Keratinocyte (primary cell): ENCODE results near the gene CPTP.

Experiments used
- EZH2 ChIP-seq: IDR thresholded peaks from one replicate; pipeline ENCODE4 v1.6.1; 2012; ENCODE audit warnings: inconsistent platforms, mild to moderate bottlenecking, low read length, moderate library complexity
- TF ChIP-seq, protein P1 (sequence below), 3 experiments: IDR thresholded peaks in 1 of 3; conservative IDR thresholded peaks in 1 of 3; optimal IDR thresholded peaks in 1 of 3; 2 replicates in 2 of 3; 3 replicates in 1 of 3; pipeline versions ENCODE3 to v1.5.1; 2011; ENCODE audit warnings: low read length in 3 of 3, mild to moderate bottlenecking in 3 of 3, moderate library complexity in 2 of 3, control low read depth in 1 of 3, inconsistent platforms in 1 of 3; ENCODE audit not compliant: insufficient read depth in 2 of 3; ENCODE audit errors: extremely low read depth in 1 of 3

DNA sequence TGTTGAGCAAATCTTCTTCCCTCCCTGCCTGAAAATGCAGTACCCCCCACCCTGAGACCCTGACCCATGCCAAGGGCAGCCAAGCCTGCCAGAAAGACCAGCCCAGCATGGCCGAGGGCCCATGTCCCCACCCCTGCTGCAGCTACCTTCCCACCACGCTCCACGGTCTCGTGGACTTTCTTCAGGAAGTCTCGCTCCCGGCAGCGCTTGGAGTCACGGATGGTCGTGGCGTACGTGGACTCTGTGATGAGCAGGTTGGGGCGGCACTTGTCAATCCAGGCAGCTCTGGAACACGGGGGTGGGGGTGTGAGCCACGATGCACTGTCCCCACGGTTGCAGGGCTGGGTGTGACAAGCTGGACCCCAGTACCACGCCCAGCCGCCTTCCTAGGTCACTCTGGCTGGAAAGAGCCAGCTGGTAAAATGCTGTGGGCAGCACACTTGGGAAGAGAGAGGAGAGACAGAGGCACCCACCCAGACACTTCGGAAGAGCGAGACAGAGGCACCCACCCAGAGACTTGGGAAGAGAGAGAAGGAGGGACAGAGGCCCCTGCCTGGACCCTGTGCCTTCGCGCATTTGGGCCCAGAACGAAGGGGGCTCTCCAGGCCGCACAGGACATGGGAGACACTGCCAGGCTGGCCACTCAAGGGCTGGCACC lies 9.8 kb upstream of the CPTP start:
- TF ChIP-seq, protein P1, sequence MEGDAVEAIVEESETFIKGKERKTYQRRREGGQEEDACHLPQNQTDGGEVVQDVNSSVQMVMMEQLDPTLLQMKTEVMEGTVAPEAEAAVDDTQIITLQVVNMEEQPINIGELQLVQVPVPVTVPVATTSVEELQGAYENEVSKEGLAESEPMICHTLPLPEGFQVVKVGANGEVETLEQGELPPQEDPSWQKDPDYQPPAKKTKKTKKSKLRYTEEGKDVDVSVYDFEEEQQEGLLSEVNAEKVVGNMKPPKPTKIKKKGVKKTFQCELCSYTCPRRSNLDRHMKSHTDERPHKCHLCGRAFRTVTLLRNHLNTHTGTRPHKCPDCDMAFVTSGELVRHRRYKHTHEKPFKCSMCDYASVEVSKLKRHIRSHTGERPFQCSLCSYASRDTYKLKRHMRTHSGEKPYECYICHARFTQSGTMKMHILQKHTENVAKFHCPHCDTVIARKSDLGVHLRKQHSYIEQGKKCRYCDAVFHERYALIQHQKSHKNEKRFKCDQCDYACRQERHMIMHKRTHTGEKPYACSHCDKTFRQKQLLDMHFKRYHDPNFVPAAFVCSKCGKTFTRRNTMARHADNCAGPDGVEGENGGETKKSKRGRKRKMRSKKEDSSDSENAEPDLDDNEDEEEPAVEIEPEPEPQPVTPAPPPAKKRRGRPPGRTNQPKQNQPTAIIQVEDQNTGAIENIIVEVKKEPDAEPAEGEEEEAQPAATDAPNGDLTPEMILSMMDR (optimal IDR thresholded peaks at IDR 0.05 in 1 of 3, IDR thresholded peaks at IDR 0.05 in 1 of 3, conservative IDR thresholded peaks at IDR 0.05 in 1 of 3; ENCODE audit: extremely low read depth in 1 of 3, insufficient read depth in 2 of 3, low read length in 3 of 3): no peak
- TF ChIP-seq EZH2: no peak
